Limb (tissue), 2 donors: ENCODE measurements around the gene ADAMTSL1.

Source experiments
- DNase-seq, 2 donors: peaks; one replicate each; pipeline ENCODE4 v3.0.0-alpha.2; 2016; ENCODE audit errors: extremely low spot score in 2 of 2

ADAMTSL1 gene

DNA sequence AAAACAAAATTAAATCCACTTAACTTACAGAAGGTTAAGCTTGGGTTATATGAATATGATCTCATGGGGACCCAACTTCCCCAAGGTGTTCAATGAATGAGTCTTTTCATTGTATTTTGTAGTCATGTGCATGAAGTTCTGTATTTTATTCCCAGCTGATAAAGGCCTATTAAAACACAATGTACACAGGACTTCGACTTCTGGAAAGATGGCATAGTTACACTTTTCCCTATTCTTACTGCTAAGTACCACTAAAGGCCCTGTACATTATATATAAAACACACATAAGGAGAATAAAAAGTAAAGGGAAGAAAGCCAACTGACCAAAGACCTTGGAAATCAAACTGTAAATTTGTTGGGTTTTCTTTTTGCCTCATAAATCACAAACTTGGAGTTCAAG lies 336.6 kb downstream of the ADAMTSL1 start:
- DNase-seq: no peak

DNA sequence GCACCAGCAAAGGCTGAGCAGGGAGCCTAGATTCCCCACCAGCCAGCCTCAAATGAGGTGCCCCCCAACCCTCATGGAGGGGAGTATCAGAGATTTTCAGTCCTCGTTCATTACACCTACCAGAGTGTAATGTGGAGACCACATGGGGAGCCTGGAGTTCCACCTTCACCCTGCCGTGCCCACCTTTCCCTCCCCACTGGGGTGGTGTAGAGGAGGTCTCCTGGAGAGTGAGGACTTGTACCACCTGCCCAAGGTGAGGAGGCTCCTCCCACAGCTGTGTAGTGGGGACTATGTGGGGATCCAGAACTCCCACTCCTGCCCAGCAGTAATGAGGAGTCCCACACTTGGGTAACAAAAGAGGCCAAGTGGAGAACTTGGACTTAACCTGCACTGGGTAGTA lies 337.2 kb downstream of the ADAMTSL1 start:
- no peak for DNase-seq

DNA sequence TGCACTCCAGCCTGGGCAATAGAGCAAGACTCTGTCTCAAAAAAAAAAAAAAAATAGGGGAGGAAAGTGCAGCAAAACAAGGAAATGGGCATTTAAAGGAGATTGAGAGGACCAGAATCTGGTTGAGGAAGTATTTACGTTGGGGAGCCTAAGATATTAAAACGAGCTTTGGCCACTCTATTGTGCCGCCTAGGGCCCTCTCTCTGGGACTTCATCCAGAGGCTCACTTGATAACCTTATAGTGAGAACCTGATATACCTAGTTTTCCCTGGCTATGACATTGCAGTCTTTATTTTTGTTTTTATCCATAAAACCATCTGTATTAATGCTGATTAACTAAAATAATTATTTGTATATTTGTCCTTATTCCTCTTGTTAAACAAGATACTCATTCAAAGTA lies 345.5 kb downstream of the ADAMTSL1 start:
- no peak for DNase-seq

DNA sequence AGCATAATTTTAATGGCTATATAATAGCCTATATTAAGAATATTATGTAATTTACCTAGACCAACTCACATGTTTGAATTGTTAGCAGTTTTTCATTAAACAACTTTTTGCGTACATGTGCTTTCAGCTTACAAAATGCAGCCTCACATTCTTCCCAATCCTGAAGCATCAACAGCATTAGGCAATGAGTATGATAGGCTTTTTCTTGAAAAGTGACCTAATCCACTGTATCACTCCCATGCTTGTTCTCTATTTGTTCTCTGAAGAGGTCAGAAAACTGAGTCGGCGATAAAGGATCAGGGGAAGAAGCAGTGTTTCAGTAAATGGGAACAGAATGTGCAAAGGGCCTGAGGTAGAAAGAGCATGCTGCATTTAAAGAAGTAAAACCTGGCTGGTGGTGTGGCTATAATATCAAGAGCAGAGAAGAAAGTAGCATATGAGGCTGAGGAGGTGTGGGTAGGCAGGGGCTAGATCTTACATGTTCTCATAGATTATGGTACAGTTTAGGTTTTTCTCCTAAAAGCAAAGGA lies 346.7 kb downstream of the ADAMTSL1 start:
- no peak for DNase-seq

DNA sequence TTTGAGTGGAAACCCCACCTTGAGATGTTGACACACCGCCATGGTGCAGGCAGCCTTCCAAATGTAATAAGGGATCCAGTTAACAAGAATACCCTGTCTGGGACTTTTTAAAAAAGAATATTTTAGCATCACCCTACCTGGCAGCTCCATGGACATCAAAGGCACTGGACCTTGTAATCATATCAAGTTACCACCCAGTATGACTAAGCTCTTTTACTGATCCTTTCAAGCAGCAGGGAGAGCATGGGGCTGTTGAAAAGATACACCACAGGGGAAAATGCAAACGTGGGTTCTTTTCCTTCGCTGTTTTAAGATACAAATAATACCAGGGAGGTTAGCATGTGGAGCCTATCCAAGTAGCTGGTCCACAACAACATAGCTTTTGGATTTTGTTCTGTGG lies 347.8 kb downstream of the ADAMTSL1 start:
- no peak for DNase-seq

DNA sequence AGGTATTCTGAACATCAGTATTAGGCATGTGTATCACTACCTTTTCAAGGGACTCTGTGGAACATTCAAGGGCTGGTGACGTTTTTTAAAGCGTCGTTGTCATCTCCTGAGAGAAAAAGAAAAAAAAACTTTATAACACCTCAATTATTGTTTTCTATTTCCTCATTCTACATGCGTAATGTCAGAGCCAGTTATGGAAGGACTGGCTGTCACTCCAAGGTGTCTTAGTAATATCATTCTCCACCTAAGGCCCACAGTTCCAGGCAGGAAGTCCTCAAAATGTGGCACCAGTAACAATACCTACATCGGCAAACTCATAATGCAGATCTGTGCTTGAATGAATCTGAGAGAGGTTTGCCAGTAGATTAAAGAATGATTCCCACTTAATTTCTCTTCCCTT lies 348.9 kb downstream of the ADAMTSL1 start:
- DNase-seq: no peak

DNA sequence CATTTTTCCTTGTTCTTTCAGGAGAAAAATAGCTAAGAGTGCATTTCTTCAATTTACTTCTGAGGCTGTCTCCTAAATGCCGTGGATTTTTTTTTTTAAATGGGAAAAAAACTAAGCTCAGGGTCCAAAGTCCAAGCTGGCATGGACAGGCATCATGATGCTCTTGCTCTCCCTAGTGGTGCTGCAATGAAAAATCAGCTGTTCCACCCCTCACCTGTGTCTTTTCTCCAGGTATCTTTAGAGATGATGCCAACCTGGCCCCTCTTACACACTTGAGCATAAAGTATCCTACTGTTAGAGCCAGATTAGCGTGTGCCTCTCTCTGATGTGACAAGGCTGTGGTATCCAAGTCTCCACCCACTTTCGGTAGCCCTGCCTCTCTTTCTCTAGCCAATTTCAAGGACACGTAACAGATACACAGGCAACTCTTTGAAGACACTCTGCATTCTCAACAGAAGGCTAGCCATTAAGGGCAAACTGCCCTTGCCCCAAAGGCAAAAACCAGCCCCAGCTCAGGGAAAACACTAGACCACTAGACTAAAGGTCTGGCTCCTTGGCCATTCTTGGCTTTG lies 350.2 kb downstream of the ADAMTSL1 start:
- no peak for DNase-seq

DNA sequence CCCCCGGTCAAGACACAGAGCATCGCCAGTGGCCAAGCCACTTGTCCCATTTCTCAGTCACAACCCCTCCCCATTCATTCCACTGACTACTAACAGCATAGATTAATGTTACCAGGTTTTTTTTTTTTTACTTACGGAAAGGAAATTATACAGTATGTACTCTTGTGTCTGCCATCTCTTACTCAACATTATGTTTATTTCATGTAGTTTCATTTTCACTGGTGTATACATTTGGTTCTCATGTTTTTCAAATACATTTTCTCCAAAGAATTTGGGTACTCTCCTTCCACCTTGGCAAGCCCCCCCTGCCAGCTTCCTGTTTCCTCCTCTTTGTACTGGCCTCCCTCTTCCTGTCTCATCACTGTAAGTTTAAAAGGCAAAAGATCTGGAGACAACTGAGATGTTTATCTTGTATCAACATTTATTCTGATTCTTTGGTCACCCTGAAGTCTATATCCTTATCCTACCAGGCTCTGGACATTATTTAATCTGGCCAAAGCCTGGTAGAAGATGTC lies 351.8 kb downstream of the ADAMTSL1 start:
- no peak for DNase-seq

DNA sequence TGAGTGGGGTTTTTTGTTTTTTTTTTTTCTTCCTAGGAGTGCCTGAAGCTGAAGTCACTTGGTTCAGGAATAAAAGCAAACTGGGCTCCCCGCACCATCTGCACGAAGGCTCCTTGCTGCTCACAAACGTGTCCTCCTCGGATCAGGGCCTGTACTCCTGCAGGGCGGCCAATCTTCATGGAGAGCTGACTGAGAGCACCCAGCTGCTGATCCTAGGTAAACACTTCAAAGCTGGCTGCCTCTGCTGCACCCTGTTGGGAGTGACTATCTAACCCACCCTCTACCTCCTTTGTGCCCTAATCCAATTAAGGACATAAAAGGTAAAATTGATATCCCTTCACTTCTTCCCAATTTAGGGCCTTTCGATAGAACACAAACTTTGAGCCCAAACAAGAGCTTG lies 352.3 kb downstream of the ADAMTSL1 start:
- DNase-seq: no peak

DNA sequence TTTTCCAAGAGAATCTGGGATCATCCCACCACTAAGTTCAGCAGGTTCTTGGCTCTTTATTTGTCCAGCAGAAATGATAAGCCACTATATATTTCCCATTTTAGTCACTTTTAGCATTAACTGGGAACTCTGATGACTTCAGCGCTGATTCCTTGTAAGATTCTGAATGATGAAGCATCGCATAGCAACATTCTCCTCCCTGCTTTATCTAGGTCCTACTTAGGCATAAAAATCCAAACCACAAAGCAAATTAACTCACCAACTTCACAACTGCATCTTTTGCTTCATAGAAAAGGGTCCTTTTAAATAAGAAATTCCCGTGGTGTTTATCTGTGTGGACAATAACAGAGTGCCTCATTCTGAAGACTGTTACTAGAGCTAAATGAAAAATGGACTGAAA lies 355.1 kb downstream of the ADAMTSL1 start:
- DNase-seq: no peak

DNA sequence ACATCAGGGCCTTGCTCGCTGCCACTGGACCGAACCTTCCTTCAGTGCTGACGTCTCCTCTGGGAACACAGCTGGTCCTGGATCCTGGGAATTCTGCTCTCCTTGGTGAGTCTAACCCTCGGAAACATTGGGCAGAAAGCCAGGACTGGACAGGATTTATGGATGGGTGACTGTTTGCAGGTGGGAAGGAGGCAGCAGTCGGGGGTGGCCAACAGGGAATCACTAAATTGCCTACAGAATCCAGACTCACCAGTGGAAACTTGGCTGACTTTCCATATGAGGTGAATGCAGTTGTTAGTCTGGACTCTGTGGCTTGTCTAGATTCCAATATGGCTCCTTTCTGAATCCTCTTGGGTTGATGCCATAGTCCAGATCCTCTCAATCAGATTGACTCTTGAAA lies 355.9 kb downstream of the ADAMTSL1 start:
- no peak for DNase-seq

DNA sequence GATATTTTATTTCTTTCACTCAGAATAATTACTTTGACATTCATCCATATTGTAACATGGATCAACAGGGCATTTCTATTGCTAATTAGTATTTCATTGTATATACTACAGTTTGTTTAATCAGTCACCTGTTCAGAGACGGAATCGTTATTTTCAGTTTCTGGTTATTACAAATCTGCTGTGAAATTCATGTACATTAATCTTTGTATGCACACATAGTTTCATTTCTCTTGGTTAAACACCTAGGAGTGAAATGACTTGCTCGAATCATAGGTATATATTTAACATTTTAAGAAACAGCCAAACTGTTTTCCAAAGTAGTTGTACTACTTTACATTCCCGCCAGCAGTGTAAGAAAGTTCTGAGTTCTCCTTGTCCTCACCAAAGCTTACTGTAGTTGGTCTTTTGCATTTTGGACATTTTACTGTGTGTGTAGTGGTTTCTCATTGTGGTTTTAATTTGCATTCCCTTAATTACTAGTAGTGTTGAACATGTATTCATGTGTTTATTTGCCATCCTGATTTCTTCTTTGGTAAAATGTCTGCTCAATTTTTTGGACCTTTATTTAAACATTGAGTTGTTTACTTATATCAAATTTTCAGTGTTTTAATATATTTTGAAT lies 360.9 kb downstream of the ADAMTSL1 start:
- DNase-seq: no peak

DNA sequence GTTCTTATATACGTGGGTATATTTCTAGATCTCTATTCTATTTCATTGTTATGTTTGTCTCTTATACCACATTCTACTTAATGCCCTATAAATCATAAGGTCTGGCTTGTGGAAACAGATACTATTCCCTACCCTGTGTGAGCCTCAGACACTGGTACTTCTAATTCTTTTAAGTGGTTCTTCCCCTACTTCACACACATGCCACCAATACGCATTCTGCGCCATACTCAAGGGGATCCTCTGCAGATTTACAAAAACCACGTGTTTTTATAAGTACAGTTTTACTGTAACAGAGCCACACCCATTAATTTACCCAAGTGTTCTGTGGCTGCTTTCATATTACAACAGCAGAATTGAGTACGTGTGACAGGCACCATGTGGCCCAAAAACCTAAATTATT lies 363.4 kb downstream of the ADAMTSL1 start:
- DNase-seq: no peak

DNA sequence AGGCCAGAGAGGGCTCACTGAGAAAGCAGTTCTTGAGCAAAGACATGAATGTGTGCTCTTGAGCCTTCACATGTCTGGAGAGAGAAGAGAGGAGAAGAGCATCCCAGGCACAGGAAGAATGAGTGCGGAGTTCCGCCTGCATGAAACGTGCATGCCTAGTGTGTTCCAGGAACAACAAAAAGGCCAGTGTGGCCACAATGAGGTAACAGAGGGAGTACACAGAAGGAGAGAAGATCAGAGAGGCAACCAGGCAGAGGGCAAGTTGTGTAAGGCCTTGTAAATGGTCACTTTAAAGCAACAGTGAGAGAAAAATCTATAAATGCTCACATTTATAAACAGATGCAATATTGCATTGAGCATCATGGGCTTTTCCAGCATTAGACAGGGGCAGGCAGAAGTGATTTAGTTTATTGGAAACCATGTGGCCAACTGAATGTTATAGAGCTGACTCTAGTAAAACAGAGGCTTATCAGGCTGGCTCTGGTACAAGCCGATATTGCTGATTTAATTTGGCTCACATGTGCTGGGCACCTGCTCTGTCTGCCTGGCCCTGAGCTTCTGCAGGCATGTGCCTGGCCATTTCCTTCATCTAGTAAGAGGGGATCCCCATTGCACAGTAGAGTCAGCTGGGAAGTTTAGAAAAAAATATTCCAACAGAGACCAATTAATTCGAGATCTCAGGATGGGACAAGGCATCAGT lies 373.8 kb downstream of the ADAMTSL1 start:
- no peak for DNase-seq

DNA sequence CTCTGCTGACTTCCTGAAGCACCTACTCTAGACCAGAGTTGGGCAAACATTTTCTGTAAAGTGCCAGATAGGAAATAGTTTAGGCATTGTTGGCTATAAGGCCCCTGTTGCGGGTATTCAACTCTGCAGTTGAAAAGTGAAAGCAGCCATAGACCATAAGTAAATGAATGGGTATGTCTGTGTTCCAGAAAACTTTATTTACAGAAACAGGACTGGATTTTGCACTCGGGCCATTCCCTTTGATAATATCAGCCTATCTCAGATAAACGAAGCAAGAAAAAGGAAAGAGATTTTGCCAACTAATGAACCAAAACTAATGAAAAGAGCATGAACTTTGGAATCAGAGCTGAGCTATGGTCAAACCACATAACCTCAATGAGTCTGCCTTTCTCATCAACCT lies 374.7 kb downstream of the ADAMTSL1 start:
- no peak for DNase-seq

DNA sequence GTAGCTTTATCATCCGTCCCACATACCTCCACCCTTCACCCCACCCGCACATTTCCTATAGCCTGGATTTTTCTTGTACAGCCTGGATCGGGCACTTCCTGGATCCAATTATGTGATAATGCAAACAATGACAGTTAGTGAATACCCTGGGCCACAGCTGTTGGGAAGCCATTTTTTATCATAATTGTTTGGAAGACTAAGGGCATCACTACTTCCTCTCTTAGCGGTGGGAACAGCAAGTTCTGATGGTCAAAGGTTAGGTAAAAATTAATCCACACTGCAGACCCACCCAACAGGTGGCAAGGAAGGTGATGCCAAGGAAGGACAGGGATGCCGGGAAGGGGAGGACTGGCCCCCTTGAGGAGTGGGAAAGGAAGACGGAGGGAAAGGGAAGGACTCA lies 375.3 kb downstream of the ADAMTSL1 start:
- DNase-seq: no peak

DNA sequence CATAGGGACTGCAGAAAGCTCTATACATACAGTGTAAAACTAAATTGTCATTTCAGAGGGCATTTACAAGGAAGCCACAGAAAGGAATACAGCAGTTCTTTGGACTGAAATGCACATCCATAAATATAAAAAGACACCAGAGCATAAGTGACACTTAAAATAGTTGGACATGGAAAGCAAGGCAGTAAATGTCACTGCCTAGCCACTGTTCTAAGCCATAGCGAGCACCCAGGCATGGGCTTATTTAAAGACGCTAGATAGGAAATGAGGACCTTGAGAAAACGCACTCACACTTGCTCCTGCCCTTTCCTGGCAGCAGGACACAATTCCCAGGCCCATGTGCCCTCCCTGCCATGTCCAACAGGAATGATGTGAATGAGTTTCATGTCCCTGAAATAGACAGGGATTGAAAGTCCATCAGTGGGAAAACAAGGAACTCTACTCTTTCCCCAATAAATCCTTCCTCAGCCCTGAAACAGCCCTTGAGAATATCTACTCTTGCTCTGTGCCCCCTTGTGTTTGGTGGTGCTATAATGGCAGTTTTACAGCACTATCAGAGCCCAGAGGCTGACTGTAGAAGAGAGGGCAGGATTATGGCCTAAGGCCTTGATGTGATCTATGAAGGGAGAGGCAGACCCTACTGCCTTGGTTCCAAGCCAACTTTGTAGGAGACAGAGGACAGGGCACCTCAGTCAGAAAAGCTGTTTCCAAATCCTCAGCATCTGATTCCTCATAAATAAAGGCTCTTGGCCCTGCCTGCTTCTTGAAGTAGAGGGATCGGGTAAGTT lies 376.1 kb downstream of the ADAMTSL1 start:
- no peak for DNase-seq

DNA sequence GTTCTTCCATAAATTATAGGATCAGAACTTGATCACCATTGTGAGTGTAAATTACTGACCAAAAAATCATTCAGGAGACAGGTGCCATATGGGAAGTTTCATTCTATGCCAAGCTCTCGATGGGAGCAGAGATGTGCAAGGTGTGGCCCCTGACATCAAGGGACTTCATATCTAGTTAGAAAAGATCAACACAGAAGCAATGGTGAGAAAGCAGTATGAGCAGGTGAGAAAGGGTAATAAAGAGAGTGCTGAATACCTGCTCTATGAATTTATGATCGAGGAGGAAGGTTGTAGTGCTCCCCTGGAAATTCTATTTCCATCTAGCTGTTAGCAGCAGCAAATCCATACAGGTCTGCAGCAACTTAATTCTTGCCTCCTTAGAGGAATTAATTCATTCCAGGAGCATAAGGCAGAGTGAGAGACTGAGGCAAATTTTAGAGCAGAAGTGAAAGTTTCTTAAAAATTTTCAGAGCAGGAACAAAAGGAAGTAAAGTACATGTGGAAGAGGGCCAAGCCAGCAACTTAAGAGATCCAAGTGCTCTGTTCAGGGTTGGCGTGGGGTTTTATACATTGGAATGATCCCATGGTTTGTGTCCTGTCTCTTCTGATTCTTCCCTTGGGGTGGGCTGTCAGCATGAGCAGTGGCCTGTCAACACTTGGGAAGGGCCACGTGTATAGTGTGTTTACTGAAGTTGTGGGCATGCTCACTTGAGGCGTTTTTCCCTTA lies 377.3 kb downstream of the ADAMTSL1 start:
- DNase-seq: no peak

DNA sequence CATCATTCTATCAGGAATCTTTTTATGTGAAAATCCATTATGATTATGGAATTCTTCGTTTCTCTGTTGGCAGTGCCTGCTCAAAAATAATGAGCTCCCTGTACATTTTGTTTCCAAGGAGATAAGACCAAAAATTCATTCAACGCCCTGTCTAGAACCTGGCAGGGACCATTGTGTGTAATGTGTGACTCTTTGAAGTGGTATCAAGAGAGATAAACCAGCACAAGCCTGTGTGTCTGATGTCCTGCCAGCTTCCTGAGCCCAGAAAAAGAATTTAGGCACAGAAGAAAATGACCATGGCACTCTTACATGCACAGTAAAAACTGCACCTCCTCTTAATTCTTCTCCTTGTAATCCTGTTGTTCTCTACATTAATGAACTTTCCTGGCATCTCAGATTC lies 381.7 kb downstream of the ADAMTSL1 start:
- no peak for DNase-seq

DNA sequence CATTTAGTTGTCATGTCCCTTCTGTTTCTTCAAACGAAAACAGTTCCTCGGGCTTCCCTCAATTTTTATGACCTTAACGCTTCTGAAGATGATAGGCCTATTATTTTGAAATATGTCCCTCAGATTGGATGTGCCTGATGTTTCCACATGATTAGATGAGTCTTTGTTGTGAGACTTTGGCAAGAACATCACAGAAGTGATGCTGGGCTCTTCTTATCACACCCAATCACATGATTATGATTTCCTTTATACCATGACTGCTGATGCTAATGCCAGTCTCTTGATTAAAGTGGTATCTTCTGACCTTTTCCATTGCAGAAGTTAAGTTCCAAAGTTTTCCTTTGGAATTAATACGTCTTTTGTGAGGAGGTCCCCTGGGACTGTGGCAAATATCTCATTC lies 383.4 kb downstream of the ADAMTSL1 start:
- DNase-seq: no peak

DNA sequence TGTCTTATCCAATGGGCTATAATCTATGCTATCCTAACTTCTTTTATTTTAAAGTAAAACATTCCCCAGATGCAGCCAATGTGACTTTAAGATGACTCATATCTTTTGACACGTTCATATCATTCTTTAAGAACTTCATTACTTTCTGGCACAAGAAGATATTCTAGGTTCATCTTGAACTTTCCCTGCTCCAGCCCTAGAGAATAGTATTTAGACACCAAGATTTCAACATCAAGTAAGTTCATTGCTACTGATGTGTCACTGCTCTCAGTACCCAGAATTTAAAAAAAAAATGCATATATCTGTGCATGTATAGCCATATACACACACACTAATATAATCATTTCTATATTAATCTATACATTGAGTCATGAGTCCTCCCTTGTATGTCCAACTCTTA lies 383.8 kb downstream of the ADAMTSL1 start:
- DNase-seq: no peak
